ENCODE data around the gene C1QTNF6.

C1QTNF6 gene

DNA sequence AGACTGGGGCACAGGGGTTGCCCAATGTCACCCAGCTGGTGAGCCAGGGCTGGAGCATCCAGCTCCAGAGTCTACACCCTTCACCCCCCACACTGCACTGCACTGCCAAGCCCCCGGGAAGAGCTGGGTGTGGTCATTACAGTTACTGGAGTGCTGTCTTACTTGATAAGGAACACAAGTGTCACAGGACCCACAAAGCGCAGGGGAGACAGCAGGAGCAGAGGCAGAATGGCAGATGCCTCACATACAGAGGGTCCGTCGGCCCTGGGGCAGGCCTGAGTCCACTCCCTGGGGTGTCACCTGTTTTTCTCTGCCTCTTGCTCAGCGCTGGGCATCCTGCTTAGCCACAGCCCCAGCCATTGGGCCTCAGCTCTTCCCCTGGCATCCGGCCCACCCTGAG, 46.1 kb downstream of the C1QTNF6 start:
- no peak for DNase-seq (ENCODE audit: low read depth)

DNA sequence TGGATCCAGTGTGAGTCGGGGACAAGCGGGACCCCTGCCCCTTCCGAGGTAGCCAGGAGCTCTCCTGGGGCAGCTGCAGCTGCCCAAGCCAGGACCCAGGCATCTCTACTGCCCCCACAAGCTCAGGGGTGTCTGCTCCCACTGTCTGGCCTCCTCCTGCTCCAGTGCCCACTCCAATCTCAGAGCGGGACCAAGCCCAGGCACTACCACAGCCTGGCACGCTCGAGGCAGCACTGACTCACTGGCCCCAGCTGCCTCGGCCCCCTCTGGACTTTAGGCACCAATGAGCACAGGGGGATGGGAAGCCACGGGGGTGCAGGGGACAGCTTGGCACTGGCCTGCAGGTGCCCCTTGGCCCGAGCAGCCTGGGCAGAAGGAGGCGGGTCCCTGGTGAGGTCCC, 46.6 kb downstream of the C1QTNF6 start:
- DNase-seq (ENCODE audit: low read depth): no peak

DNA sequence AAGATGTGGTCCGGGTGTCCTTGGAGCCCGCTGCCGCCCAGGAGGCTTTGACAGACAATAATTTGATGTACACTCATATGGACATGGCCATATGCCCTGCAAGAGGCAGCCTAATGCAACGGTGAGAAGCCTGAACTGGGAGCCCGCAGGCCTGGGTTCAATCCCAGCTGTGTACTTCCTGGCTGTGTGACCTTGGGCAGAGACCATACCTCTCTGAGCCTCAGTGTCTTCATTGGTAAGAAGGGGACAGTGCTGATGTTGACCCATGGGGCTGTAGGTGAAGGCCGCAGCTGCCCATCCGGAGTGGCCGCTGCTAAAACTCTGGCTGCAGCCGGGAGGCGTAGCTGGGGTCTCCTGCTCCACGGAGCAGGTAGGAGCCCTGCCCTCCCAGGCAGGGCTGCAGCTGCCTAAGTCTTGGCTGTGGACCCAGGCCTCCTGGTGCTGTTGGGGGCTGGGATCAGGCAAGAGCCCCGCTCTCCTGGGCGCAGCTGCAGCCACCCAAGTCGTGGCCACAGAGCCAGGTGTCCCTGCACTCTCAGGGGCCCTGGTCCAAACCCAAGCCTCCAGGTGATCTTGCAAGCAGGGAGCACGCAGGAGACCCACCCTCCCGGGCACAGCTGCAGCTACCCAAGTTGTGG, 47.2 kb downstream of the C1QTNF6 start:
- DNase-seq (ENCODE audit: low read depth): no peak

DNA sequence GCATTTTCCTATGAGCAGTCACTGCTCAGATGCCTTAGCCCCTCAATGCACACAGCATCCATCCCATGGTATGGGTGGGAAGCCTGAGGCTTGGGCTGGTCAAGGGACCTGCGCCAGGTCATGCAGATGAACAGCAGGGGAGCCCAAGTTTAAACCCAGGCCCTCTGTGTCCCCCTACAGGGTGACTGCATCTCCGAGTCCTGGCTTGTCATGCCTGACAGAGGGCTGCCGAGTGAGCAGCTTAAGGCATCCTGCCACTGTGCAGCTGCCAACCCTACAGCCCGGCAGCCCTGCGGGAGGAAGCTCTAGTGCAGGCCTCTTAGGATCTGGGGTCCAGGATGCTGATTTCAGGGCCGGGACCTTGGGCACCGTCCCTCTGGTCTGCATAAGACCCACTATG, 48.3 kb downstream of the C1QTNF6 start:
- DNase-seq (ENCODE audit: low read depth): no peak

DNA sequence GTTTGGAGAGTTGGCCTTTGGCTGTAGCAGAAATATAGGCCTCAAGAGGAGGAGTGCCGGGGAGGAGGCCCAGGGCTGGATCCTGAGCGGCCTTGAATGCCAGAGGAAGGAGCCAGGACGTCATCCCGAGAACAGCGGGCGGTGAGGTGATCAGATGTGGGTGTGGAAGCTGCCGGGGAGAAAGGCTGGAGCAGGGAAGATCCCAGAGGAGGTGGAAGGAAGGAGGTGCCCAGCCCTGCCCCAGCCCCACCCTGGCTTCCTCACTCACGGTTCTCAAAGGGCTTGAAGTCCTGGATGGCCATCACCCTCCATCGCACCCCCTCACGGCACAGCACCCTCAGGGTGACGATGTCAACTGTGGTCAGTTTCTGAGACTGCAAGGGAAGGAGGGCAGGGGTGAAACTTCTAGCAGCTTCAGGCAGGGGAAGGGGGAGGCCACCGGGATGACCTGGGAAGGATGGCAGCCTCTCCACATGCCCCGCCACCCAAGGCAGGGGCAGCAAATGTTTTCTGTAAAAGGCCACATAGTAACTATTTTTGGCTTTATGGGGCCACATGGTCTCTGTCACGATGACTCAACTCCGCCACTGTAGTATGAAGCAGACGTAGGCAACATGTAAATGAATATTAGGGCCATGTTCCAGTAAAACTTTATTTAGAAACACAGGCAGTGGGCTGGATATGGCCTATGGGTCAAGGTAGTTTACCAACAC, 49.0 kb downstream of the C1QTNF6 start:
- no peak for DNase-seq (ENCODE audit: low read depth)

DNA sequence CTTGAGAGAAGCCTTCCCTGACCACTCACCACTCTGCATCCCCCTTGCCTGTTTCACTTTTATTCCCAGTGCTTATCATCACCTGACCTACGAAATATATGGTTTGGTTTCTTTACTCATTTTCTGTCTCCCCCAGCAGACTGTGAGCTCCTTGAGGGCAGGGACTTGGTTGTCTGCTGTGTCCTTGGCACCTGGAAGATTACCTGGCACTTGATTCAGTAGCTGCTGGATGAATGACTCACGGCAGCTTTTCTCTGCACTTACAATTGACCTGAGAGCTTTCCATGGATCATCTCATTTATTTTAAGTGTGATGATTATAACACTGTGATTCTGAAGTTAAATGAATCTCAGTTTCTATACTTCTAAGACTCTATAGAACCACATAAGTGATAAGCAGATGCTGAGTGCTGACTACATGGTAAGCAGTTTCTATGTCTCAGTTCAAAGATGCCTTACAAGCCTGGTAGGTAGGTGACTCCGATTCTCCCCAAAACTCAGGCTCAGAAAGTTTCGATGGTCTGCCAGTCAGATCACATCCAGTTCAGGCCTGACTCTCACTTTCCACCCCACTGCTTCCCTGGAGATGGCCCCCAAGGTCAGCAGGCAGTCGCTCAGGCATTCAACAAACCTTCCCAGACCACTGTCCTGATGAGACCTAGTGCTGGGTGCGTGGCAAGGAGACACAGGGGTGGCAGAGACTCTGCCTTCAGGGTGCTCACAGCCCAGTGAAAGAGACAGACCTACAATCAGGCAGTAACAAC, 50.0 kb downstream of the C1QTNF6 start:
- no peak for DNase-seq (ENCODE audit: low read depth)

DNA sequence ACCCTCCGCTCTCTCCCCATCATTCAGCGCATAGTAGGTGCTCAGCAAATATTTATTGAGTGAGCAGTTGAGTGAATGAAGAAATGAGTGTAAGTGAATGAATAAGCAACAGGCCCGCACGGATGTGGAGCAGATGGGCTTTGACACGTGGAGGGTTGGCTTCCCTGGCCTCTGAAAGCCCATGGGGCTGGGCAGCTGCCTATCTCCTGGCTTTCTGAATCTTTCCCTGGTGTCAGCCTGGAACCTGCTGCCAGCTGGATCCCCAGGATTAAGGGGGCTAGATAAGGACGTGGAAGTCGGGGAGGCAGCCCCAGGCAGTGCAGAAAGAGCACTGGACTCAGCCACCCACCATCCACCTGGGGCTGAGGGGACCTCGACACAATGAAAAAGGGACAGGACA, 50.9 kb downstream of the C1QTNF6 start:
- no peak for DNase-seq (ENCODE audit: low read depth)

DNA sequence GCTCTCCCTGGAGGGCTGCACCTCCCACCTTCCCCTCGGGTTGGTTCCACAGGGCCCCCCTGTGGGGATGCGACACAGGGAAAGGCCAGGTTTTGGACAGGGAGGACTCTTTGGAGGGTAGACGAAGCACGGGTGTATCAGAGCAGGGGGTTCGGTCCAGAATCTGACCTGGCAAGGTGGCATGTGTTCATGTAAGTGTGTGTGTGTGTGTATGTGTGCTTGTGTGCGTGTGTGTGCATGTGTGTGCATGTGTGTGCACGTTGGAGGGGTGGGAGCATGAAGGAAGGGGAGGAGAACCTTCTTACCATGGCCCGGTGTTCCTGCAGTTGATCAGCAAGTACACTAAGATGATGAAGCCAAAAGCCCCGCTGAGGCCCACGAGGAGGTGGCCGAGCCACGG, 53.0 kb downstream of the C1QTNF6 start:
- no peak for DNase-seq (ENCODE audit: low read depth)

DNA sequence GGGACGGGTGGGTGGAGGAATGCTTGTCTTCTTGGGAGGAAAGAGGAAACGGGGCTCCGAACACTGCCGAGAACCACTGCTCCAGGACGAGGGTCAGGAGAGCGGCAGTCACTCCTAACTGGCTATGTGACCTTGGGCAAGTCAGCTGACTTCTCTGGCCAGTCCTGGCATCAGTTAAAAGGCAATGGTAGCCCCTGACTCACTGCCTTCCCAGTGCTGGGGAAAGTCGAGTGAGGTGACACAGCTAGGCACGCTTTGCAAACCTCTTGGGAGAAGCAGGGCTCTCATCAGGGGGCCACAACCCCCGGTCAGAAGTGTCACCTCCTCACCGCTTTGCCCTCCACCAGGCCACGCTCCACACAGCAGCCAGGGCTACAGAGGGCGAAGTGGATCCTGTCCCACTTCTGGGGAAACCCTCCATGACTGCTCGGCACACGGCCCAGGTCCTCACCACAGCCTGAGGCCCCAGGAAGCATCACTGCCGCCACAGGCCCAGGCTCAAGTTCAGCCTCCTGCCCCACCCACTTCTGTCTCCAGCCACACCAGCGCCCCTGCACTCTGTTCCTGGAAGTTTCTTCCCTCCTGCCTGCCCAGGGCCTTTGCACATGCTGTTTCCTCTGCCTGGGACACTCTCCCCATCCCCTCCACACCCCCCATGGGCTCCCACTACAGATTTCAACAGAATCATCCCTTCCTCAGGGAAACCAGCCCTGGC, 54.6 kb downstream of the C1QTNF6 start:
- DNase-seq (ENCODE audit: low read depth): no peak

DNA sequence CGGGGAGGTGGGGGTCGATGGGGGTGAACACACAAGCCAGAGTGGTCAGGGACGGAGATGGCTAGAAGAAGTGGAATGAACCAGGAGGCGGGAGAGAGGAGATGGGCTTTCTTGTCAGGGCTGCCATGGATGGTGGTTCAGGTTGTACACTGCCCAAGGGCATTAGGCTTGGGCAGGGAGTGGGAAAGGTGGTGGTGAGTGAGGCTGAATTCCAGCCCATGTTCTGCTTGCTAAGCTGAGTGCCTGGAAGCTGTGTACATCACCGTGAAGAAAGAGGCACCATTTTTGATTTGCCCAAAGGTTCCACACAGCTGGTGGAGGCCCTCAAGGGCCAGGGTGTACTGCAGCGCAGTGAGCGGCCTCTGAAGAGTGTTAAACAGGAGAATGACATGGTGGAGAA, 55.3 kb downstream of the C1QTNF6 start:
- DNase-seq (ENCODE audit: low read depth): no peak

All from activated gamma-delta T cell treated with anti-CD3 and anti-CD28 coated beads, Interleukin-2, amount 50 U/mL, for 16 hours (primary cell).